ENCODE data around the gene GZMM. TPM values are rescaled to one million over a fixed set of nuclear protein-coding genes. Genes with fewer than 3 reads are reported as not detected.

Gene GZMM
- total RNA-seq, 1 experiment from 2014 or later: 0.59 TPM

GRCh38 chr19:589693-590395, 46.0 kb downstream of the GZMM start, which contains the start of gene HCN2:
HCN2 (plus strand) TSS chr19:589881; CDS start chr19:589946, 65 bp downstream.
- DNase-seq (ENCODE audit: low read depth, low spot score) (no peak), ATAC-seq (no peak)
- Histone ChIP-seq H3K4me2 (ENCODE audit: low read length) (peak within 1 kb of the TSS; percentile 83), H3K9me2 (ENCODE audit: insufficient read depth) (no peaks in the 10 kb centered on the region), H2AFZ (ENCODE audit: low read depth, low read length, poor library complexity, severe bottlenecking) (no peak within 1 kb of the TSS), H4K20me1 (ENCODE audit: insufficient read depth) (no peaks in the 10 kb centered on the region), H3K4me3 (replicated peaks in 1 of 2; ENCODE audit: low read depth in 1 of 2, low read length in 2 of 2) (peak within 1 kb of the TSS in 1 of 2 experiments; percentile 51; a peak in 2 of 4 replicates), H3K9me3 (ENCODE audit: control insufficient read depth in 1 of 2, insufficient read depth in 1 of 2, low read depth in 1 of 2, low read length in 2 of 2) (no peaks in the 10 kb centered on the region), H3K9ac (ENCODE audit: low read length) (peak within 1 kb of the TSS; percentile 35), H3K27me3 (ENCODE audit: insufficient read depth, low read length) (no peaks in the 10 kb centered on the region), H3K79me2 (ENCODE audit: insufficient read depth, low read length) (no peaks in the 10 kb centered on the region), H3K4me1 (ENCODE audit: control insufficient read depth in 1 of 2, insufficient read depth in 2 of 2, low read length in 2 of 2) (peaks cover 15 to 22% of the 10 kb centered on the region in 2 experiments), H3K36me3 (ENCODE audit: control insufficient read depth in 1 of 2, insufficient read depth in 2 of 2, low read length in 2 of 2) (no peaks in the 10 kb centered on the region), H3K27ac (ENCODE audit: low read depth, low read length) (no peak within 1 kb of the TSS; the same call in 1 of the 2 replicates)
- TF ChIP-seq EZH2 (IDR thresholded peaks at IDR 0.05): no peak
- TF ChIP-seq, protein P1, sequence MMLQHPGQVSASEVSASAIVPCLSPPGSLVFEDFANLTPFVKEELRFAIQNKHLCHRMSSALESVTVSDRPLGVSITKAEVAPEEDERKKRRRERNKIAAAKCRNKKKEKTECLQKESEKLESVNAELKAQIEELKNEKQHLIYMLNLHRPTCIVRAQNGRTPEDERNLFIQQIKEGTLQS (IDR thresholded peaks at IDR 0.05): no peak
- TF ChIP-seq CBX3 (IDR thresholded peaks at IDR 0.05; ENCODE audit: low read depth): no peak
- no peak for TF ChIP-seq ZFX (IDR thresholded peaks at IDR 0.05)
- TF ChIP-seq JUND (IDR thresholded peaks at IDR 0.05): no peak
- TF ChIP-seq REST (IDR thresholded peaks at IDR 0.05; ENCODE audit: low read depth): no peak
- no peak for TF ChIP-seq TCF7L2 (IDR thresholded peaks at IDR 0.05; ENCODE audit: borderline replicate concordance, extremely low read depth, insufficient read depth, insufficient read length)
- TF ChIP-seq ZBTB33 (IDR thresholded peaks at IDR 0.05; ENCODE audit: extremely low read depth, insufficient replicate concordance, low read length): no peak
- no peak for TF ChIP-seq ELF1 (IDR thresholded peaks at IDR 0.05; ENCODE audit: borderline replicate concordance, low read depth)
- no peak for TF ChIP-seq ZNF274 (IDR thresholded peaks at IDR 0.05; ENCODE audit: low read depth, low read length)
- no peak for TF ChIP-seq SIN3A (IDR thresholded peaks at IDR 0.05; ENCODE audit: low read depth)
- TF ChIP-seq POLR2A (IDR thresholded peaks at IDR 0.05; ENCODE audit: borderline replicate concordance, extremely low read depth, insufficient read depth, insufficient read length): no peak
- no peak for TF ChIP-seq SRF (IDR thresholded peaks at IDR 0.05; ENCODE audit: low read depth)
- TF ChIP-seq YY1 (IDR thresholded peaks at IDR 0.05; ENCODE audit: extremely low read depth, insufficient replicate concordance, low read depth, low read length): no peak
- no peak for TF ChIP-seq SP1 (IDR thresholded peaks at IDR 0.05; ENCODE audit: low read depth)
- BruUV-seq (replicated peaks): no TSS peak
- intact Hi-C loops (cut with micrococcal nuclease): loop anchor here (2.0 kb wide), 1 partner anchor 145 kb away; no protein-coding TSS in a partner anchor
- RAD21 ChIA-PET (ENCODE audit: low non-redundant PET in 1 of 2, low total read pairs in 2 of 2, uncharacterized antibody in 2 of 2, unreplicated experiment in 2 of 2): no interaction called here
- CTCF ChIA-PET: no interaction called here
- POLR2A ChIA-PET: no interaction called here

Measured in HCT116 (cell line).